H1 (cell line): Measurements from ENCODE around the gene DCTD. TPM values are rescaled to one million over a fixed set of nuclear protein-coding genes. Genes with fewer than 3 reads are reported as not detected.

Source experiments
- CTCF ChIA-PET: fragments of 300-600 bp; sonication (Branson Sonifier 250); formaldehyde crosslinking; loops from one replicate; lab custom pipeline; 2021; ENCODE audit not compliant: partially characterized antibody; lab: Charles Lee
- POLR2A ChIA-PET: fragments of 300-600 bp; sonication (Branson Sonifier 250); formaldehyde crosslinking; loops from one replicate; lab custom pipeline; 2021; ENCODE audit warnings: inconsistent platforms; ENCODE audit not compliant: partially characterized antibody; lab: Charles Lee
- DNase-seq, 2 experiments: peaks; one replicate each; pipeline versions ENCODE4 v3.0.0 to v3.0.0-alpha.2; 2010 to 2022; ENCODE audit warnings: low spot score in 2 of 2, low read depth in 1 of 2, mixed read lengths in 1 of 2
- FAIRE-seq: peaks from 2 replicates; lab custom pipeline; 2011; peaks lifted over from hg19 to GRCh38; lab: Jason Lieb, UNC
- H2AFZ ChIP-seq: 2 replicates; pipeline ENCODE4 v1.8.1; 2012; ENCODE audit warnings: low read length, inconsistent platforms
- H2AK5ac ChIP-seq: 2 replicates; pipeline ENCODE4 v1.6.1; 2013; ENCODE audit warnings: low read depth, low read length
- H2BK120ac ChIP-seq: replicated peaks from 2 replicates; pipeline ENCODE3; 2013; ENCODE audit warnings: low read depth, low read length, inconsistent platforms
- H2BK12ac ChIP-seq: 2 replicates; pipeline ENCODE4 v1.6.1; 2013; ENCODE audit warnings: low read depth, low read length
- H2BK15ac ChIP-seq: 2 replicates; pipeline ENCODE4 v1.6.1; 2013; ENCODE audit warnings: low read length
- H2BK20ac ChIP-seq: 2 replicates; pipeline ENCODE4 v1.6.1; 2013; ENCODE audit warnings: low read length
- H2BK5ac ChIP-seq: 2 replicates; pipeline ENCODE4 v1.6.1; 2013; ENCODE audit warnings: low read depth, low read length
- H3K14ac ChIP-seq: 2 replicates; pipeline ENCODE4 v1.6.1; 2013; ENCODE audit warnings: inconsistent platforms; ENCODE audit not compliant: insufficient read length
- H3K18ac ChIP-seq: 2 replicates; pipeline ENCODE4 v1.6.1; 2013; ENCODE audit warnings: low read length; ENCODE audit errors: extremely low read depth
- H3K23ac ChIP-seq: 2 replicates; pipeline ENCODE4 v1.6.1; 2013; ENCODE audit warnings: inconsistent platforms; ENCODE audit not compliant: insufficient read length
- H3K23me2 ChIP-seq: 2 replicates; pipeline ENCODE4 v1.6.1; 2013; ENCODE audit warnings: low read depth, low read length
- H3K27ac ChIP-seq: 2 replicates; pipeline ENCODE4 v1.6.1; 2011; ENCODE audit warnings: low read depth, low read length, inconsistent platforms
- H3K27me3 ChIP-seq, 4 experiments: replicated peaks in 1 of 4; 1 replicate in 1 of 4; 2 replicates in 3 of 4; pipeline versions ENCODE4 v1.6.1 to v1.8.1; 2011 to 2013; ENCODE audit warnings: low read length in 3 of 4, mild to moderate bottlenecking in 3 of 4, inconsistent platforms in 2 of 4, mixed read lengths in 2 of 4, moderate library complexity in 1 of 4; ENCODE audit not compliant: control insufficient read depth in 3 of 4, insufficient read depth in 3 of 4; ENCODE audit errors: extremely low read depth in 1 of 4
- H3K36me3 ChIP-seq, 4 experiments: 2 replicates each; pipeline versions ENCODE4 v1.6.1 to v1.8.1; 2011 to 2013; ENCODE audit warnings: mild to moderate bottlenecking in 4 of 4, low read length in 3 of 4, moderate library complexity in 2 of 4, control low read depth in 1 of 4, inconsistent platforms in 1 of 4; ENCODE audit not compliant: insufficient read depth in 4 of 4, control insufficient read depth in 2 of 4
- H3K4ac ChIP-seq: replicated peaks from 2 replicates; pipeline ENCODE3; 2013; ENCODE audit warnings: low read length, low read depth, mixed read lengths, inconsistent platforms; ENCODE audit not compliant: insufficient read length
- H3K4me1 ChIP-seq, 4 experiments: replicated peaks in 1 of 4; 1 replicate in 1 of 4; 2 replicates in 3 of 4; pipeline versions ENCODE4 v1.6.1 to v1.8.1; 2011 to 2013; ENCODE audit warnings: low read length in 3 of 4, inconsistent platforms in 2 of 4, mixed read lengths in 1 of 4; ENCODE audit not compliant: insufficient read depth in 4 of 4, control insufficient read depth in 3 of 4
- H3K4me2 ChIP-seq, 2 experiments: 2 replicates each; pipeline versions ENCODE4 v1.6.1 to v1.8.1; 2011 to 2013; ENCODE audit warnings: low read depth in 2 of 2, low read length in 2 of 2, control low read depth in 1 of 2, inconsistent platforms in 1 of 2, mild to moderate bottlenecking in 1 of 2; ENCODE audit not compliant: insufficient read depth in 1 of 2
- H3K4me3 ChIP-seq, 4 experiments: fragments of 200-600, 300-600 bp in 1 of 4; sonication (generic), shearing (Covaris generic), sonication (Bioruptor Twin) in 1 of 4; 2 replicates each; pipeline versions ENCODE4 v1.5.1 to v1.8.1; 2011 to 2016; ENCODE audit warnings: low read length in 4 of 4, low read depth in 3 of 4, control low read depth in 2 of 4, inconsistent platforms in 2 of 4, mild to moderate bottlenecking in 2 of 4, mixed read lengths in 1 of 4, moderate library complexity in 1 of 4; ENCODE audit not compliant: insufficient read depth in 2 of 4; ENCODE audit errors: extremely low read depth in 1 of 4
- H3K56ac ChIP-seq: replicated peaks from 2 replicates; pipeline ENCODE3; 2013; ENCODE audit warnings: low read depth, mild to moderate bottlenecking, mixed read lengths, low read length, inconsistent platforms; ENCODE audit not compliant: insufficient read length
- H3K79me1 ChIP-seq: 2 replicates; pipeline ENCODE4 v1.6.1; 2013; ENCODE audit warnings: low read depth, low read length, control low read depth
- H3K79me2 ChIP-seq, 2 experiments: 2 replicates each; pipeline versions ENCODE4 v1.6.1 to v1.8.1; 2012 to 2013; ENCODE audit warnings: low read length in 2 of 2, mild to moderate bottlenecking in 2 of 2, inconsistent platforms in 1 of 2; ENCODE audit not compliant: insufficient read depth in 2 of 2, control insufficient read depth in 1 of 2
- H3K9ac ChIP-seq, 4 experiments: replicated peaks in 1 of 4; 1 replicate in 1 of 4; 2 replicates in 3 of 4; pipeline versions ENCODE4 v1.6.1 to v1.8.1; 2011 to 2013; ENCODE audit warnings: low read depth in 3 of 4, low read length in 3 of 4, control low read depth in 2 of 4, mild to moderate bottlenecking in 2 of 4, moderate library complexity in 2 of 4, inconsistent platforms in 1 of 4; ENCODE audit errors: extremely low read depth in 1 of 4
- H3K9me3 ChIP-seq, 2 experiments: 2 replicates each; pipeline versions ENCODE4 v1.6.1 to v1.8.1; 2012 to 2013; ENCODE audit warnings: mild to moderate bottlenecking in 2 of 2, moderate library complexity in 2 of 2, control low read depth in 1 of 2, inconsistent platforms in 1 of 2, low read depth in 1 of 2, low read length in 1 of 2, mixed read lengths in 1 of 2; ENCODE audit not compliant: insufficient read depth in 2 of 2
- H4K20me1 ChIP-seq, 2 experiments: replicated peaks in 1 of 2; 2 replicates each; pipeline versions ENCODE3 to v1.8.1; 2011 to 2013; ENCODE audit warnings: inconsistent platforms in 2 of 2, low read length in 2 of 2, mild to moderate bottlenecking in 1 of 2; ENCODE audit not compliant: insufficient read depth in 2 of 2, control insufficient read depth in 1 of 2
- H4K5ac ChIP-seq: 2 replicates; pipeline ENCODE4 v1.6.1; 2013; ENCODE audit warnings: low read length, low read depth, mixed read lengths, inconsistent platforms; ENCODE audit not compliant: insufficient read length
- H4K8ac ChIP-seq: 2 replicates; pipeline ENCODE4 v1.8.0; 2013; ENCODE audit warnings: mild to moderate bottlenecking, moderate library complexity, low read length, inconsistent platforms; ENCODE audit not compliant: insufficient read depth; ENCODE audit errors: extremely low read depth
- H4K91ac ChIP-seq: replicated peaks from 2 replicates; pipeline ENCODE3; 2013; ENCODE audit warnings: low read length, mixed read lengths, inconsistent platforms; ENCODE audit not compliant: insufficient read length
- ATF3 ChIP-seq: IDR thresholded peaks from 2 replicates; pipeline ENCODE4 v1.6.1; 2011; ENCODE audit warnings: low read depth, mild to moderate bottlenecking, low read length; ENCODE audit not compliant: insufficient read depth
- BCL11A ChIP-seq, 2 experiments: IDR thresholded peaks; one replicate each; pipeline ENCODE4 v1.6.1; 2011; ENCODE audit warnings: low read depth in 2 of 2, low read length in 2 of 2, mild to moderate bottlenecking in 2 of 2
- CHD1 ChIP-seq: IDR thresholded peaks from 2 replicates; pipeline ENCODE4 v1.6.1; 2012; ENCODE audit warnings: low read depth, low read length, improper control_type of control experiment
- GABPA ChIP-seq: IDR thresholded peaks from 2 replicates; pipeline ENCODE4 v1.6.1; 2011; ENCODE audit warnings: mild to moderate bottlenecking, low read length, moderate library complexity, borderline replicate concordance; ENCODE audit not compliant: insufficient read depth
- HDAC2 ChIP-seq, 2 experiments: fragments of 300-600 bp in 1 of 2; sonication (generic) in 1 of 2; IDR thresholded peaks; 2 replicates each; pipeline ENCODE4 v1.6.1; 2011 to 2012; ENCODE audit warnings: low read depth in 2 of 2, low read length in 2 of 2, mild to moderate bottlenecking in 2 of 2, moderate library complexity in 2 of 2, borderline replicate concordance in 1 of 2, inconsistent platforms in 1 of 2
- JUN ChIP-seq: IDR thresholded peaks from 2 replicates; pipeline ENCODE4 v1.6.1; 2011; ENCODE audit warnings: low read depth, mild to moderate bottlenecking, improper control_type of control experiment, low read length
- MAFK ChIP-seq: IDR thresholded peaks from 2 replicates; pipeline ENCODE4 v1.6.1; 2012; ENCODE audit warnings: low read depth, mild to moderate bottlenecking, improper control_type of control experiment, low read length
- PHF8 ChIP-seq: fragments of 200-600 bp; sonication (generic); conservative IDR thresholded peaks from 2 replicates; pipeline ENCODE4 v1.7.1; 2012; ENCODE audit warnings: low read depth, mild to moderate bottlenecking, inconsistent platforms, low read length, moderate library complexity
- POLR2AphosphoS5 ChIP-seq: IDR thresholded peaks from 2 replicates; pipeline ENCODE4 v1.6.1; 2011; ENCODE audit warnings: low read depth, low read length
- POU5F1 ChIP-seq: IDR thresholded peaks from 2 replicates; pipeline ENCODE4 v1.6.1; 2011; ENCODE audit warnings: low read depth, mild to moderate bottlenecking, low read length, moderate library complexity
- RAD21 ChIP-seq, 2 experiments: IDR thresholded peaks in 1 of 2; conservative IDR thresholded peaks in 1 of 2; 2 replicates each; pipeline ENCODE4 v1.6.1; 2011; ENCODE audit warnings: low read depth in 2 of 2, low read length in 2 of 2, improper control_type of control experiment in 1 of 2, inconsistent platforms in 1 of 2, mild to moderate bottlenecking in 1 of 2, moderate library complexity in 1 of 2
- RNF2 ChIP-seq: fragments of 200-900, 300-1000 bp; sonication (generic); IDR thresholded peaks from 2 replicates; pipeline ENCODE4 v1.7.1; 2016; ENCODE audit warnings: borderline replicate concordance, low read depth, mild to moderate bottlenecking, antibody characterized with exemption, low read length; ENCODE audit not compliant: poor library complexity, severe bottlenecking; ENCODE audit errors: missing control alignments
- SP4 ChIP-seq: IDR thresholded peaks from 2 replicates; pipeline ENCODE4 v1.6.1; 2012; ENCODE audit warnings: low read length, inconsistent platforms
- WGBS, 2 experiments: shearing (Covaris generic) in 1 of 2; methylation state at CpG; one replicate each; pipeline versions ENCODE4 v1.1.6 to v1.1.7; 2013 to 2015; ENCODE audit warnings: low lambda C conversion rate in 2 of 2, mixed read lengths in 2 of 2, inconsistent platforms in 1 of 2, low coverage in 1 of 2, missing lambda C conversion rate in 1 of 2; ENCODE audit not compliant: insufficient replicate concordance in 2 of 2, insufficient coverage in 1 of 2, insufficient read length in 1 of 2; ENCODE audit errors: extremely low coverage in 1 of 2, missing lambda C conversion rate in 1 of 2; 5-methylcytosine and 5-hydroxymethylcytosine counted together
- polyA plus RNA-seq, 7 experiments: library from polyadenylated mRNA; depleted of rRNA in 3 of 7; stranded (reverse) in 5 of 7; unstranded in 2 of 7; fragments of >200 nt in 5 of 7; fragments of 200-250 nt in 2 of 7; gene quantifications; 1 replicate in 5 of 7; 2 replicates in 1 of 7; 4 replicates in 1 of 7; pipeline versions ENCODE4 v1.2.1 to v1.2.3, GENCODE V29; 2011 to 2013; ENCODE audit warnings: missing spikeins in 2 of 7, mixed read lengths in 2 of 7
- total RNA-seq: library from RNA; stranded (reverse); fragmentation: NEBNext Ultra II Directional; extraction: Animal tissue kit (Norgen Biotek cat#: 25700); gene quantifications from 2 replicates; pipeline ENCODE4 v1.2.1, GENCODE V29; 2021

The DCTD gene
- total and polyA plus RNA-seq, 2 of the 8 experiments (the other 6 are each of a cell fraction or from before 2014, with no cell fraction given) = 60.2 to 69.5 TPM

GRCh38 chr4:182923366-182923765 is 6.2 kb upstream of the DCTD start:
- no peak overlapping the region for H3K9ac ChIP-seq
- ChIA-PET POLR2A (interaction anchor here (1.9 kb wide), 1 partner anchor 11 kb away, joined by 6 read pairs; no protein-coding TSS in a partner anchor), CTCF (interaction anchor here (0.9 to 6.7 kb wide), 7 partner anchors 14 to 85 kb away, joined by 3 to 74 read pairs (median 4); no protein-coding TSS in a partner anchor)
- no peaks in the 10 kb centered on the region for H3K79me2 ChIP-seq
- no peak overlapping the region for H2BK15ac ChIP-seq
- no peak overlapping the region for H3K4me3 ChIP-seq
- no peak overlapping the region for H2BK5ac ChIP-seq
- H2BK120ac ChIP-seq = no peak overlapping the region
- no peak overlapping the region for H3K27ac ChIP-seq
- no peak overlapping the region for H2BK20ac ChIP-seq
- no peak overlapping the region for H3K56ac ChIP-seq
- no peak overlapping the region for H3K14ac ChIP-seq
- H4K5ac ChIP-seq = no peak overlapping the region
- H4K91ac ChIP-seq = no peak overlapping the region
- no peaks in the 10 kb centered on the region for H3K9me3 ChIP-seq
- H3K27me3 ChIP-seq = peaks cover 0 to 3% (median 0%) of the 10 kb centered on the region in 4 experiments; a peak in 3 of 7 replicates
- DNase-seq (no peak), FAIRE-seq (no peak)
- H4K20me1 ChIP-seq = no peaks in the 10 kb centered on the region
- no peaks in the 10 kb centered on the region for H3K23me2 ChIP-seq
- H2AFZ ChIP-seq = no peak overlapping the region
- no peak overlapping the region for H4K8ac ChIP-seq
- H3K4me1 ChIP-seq = no peaks in the 10 kb centered on the region; a peak in 2 of 7 replicates
- H3K4me2 ChIP-seq = no peak overlapping the region
- H2BK12ac ChIP-seq = no peak overlapping the region
- H2AK5ac ChIP-seq = no peak overlapping the region
- 96% methylated on average over 5 of the region's 5 CpGs; no CpG with 5 or more reads in 1 of the 2 experiments for WGBS, 2 experiments
- no peaks in the 10 kb centered on the region for H3K79me1 ChIP-seq
- no peak overlapping the region for H3K18ac ChIP-seq
- no peak overlapping the region for H3K23ac ChIP-seq
- no peaks in the 10 kb centered on the region for H3K36me3 ChIP-seq
- no peak overlapping the region for H3K4ac ChIP-seq
- no peak for TF ChIP-seq ATF3
- no peak for TF ChIP-seq POU5F1
- TF ChIP-seq GABPA = no peak
- no peak for TF ChIP-seq POLR2AphosphoS5
- TF ChIP-seq MAFK = no peak
- no peak for TF ChIP-seq RNF2
- TF ChIP-seq HDAC2 (IDR thresholded peaks at IDR 0.05; ENCODE audit: borderline replicate concordance in 1 of 2, low read depth in 2 of 2, low read length in 2 of 2) = no peak
- TF ChIP-seq CHD1 = no peak
- no peak for TF ChIP-seq SP4
- TF ChIP-seq JUN = no peak
- TF ChIP-seq BCL11A (IDR thresholded peaks at IDR 0.05; ENCODE audit: low read depth in 2 of 2, low read length in 2 of 2) = no peak
- TF ChIP-seq RAD21 (IDR thresholded peaks at IDR 0.05 in 1 of 2, conservative IDR thresholded peaks at IDR 0.05 in 1 of 2; ENCODE audit: low read depth in 2 of 2, low read length in 2 of 2) = no peak
- no peak for TF ChIP-seq PHF8
